WERI-Rb-1 (cell line): ENCODE data around the gene CCDC175.

ENCODE experiments used
- DNase-seq: peaks from one replicate; pipeline ENCODE4 v3.0.0-alpha.2; 2020
- H3K27ac ChIP-seq: fragments of 250-450 bp; sonication (Bioruptor Pico); 2 replicates; pipeline ENCODE4 v1.5.1; 2020; ENCODE audit warnings: mild to moderate bottlenecking, moderate library complexity
- H3K27me3 ChIP-seq: fragments of 250-450 bp; sonication (Bioruptor Pico); 2 replicates; pipeline ENCODE4 v1.5.1; 2021; ENCODE audit warnings: mild to moderate bottlenecking, low read depth, moderate library complexity; ENCODE audit not compliant: insufficient read depth, severe bottlenecking
- H3K36me3 ChIP-seq: fragments of 250-450 bp; sonication (Bioruptor Pico); 2 replicates; pipeline ENCODE4 v1.5.1; 2020; ENCODE audit warnings: mild to moderate bottlenecking, moderate library complexity
- H3K4me3 ChIP-seq: 2 replicates; pipeline ENCODE4 v1.5.1; 2011; ENCODE audit warnings: low read depth, mild to moderate bottlenecking, control low read depth, low read length
- H3K9me3 ChIP-seq: fragments of 250-450 bp; sonication (Bioruptor Pico); 2 replicates; pipeline ENCODE4 v1.5.1; 2021; ENCODE audit warnings: mild to moderate bottlenecking, moderate library complexity; ENCODE audit not compliant: severe bottlenecking
- TF ChIP-seq, protein P1 (sequence below): IDR thresholded peaks from 2 replicates; pipeline ENCODE4 v1.5.1; 2011; ENCODE audit warnings: low read depth, mild to moderate bottlenecking, control low read depth, inconsistent platforms, low read length

Gene CCDC175

DNA sequence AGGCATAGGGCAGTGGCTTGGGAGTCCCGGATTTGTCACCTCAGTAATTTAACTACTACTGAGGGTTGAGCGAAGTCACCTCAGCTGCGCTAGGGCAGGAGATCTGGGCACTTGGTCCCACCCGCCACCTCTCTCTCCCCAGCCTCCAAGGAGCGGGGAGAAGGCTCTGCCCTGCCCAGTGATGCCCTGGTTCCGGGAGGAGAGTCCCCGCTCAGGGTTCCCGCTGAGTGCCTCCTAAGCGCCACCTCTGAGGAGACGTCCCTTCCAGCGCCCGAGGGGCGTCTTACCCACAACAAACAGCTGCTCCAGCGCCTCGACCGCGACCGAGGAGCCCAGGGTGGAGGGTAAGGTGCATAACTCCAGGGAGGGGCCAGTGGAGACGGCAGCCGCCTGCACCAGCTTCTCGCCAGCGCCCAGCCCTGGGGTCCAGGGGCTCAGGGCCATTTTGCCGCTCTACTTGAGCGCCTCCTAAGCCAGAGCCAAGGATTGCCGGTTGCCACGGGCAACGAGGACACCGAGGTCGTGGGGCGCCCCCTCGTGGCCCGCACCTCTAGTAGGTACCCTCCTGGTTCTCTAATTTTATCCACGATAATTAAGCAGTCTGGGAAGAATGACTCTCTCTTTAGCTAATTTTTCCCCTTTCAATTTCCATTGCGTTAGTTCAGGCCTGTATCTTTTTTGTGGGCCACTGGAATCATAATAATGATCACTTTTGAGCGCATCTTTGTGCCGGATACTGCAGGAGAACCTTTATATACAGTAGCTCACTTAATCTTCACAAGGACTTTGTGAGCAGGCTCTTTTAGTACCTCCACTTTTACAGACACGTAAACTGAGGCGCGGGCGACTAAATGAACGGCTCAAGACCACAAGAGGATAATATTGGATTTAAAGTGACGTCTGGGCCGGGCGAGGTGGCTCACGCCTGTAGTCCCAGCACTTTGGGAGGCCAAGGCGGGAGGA lies at the start of gene CCDC175:
Gene CCDC175 (minus strand): TSS at position 481 of the 963 bp plus-strand sequence. CDS start 37 bp downstream, at position 444.
- peak within 1 kb of the TSS; percentile 68 for H3K27ac ChIP-seq
- no peaks in the 10 kb centered on the region for H3K27me3 ChIP-seq
- no peaks in the 10 kb centered on the region for H3K9me3 ChIP-seq
- DNase-seq, result peak; percentile 92
- H3K4me3 ChIP-seq, result peak within 1 kb of the TSS; percentile 94
- no peaks in the 10 kb centered on the region for H3K36me3 ChIP-seq
- TF ChIP-seq, protein P1, sequence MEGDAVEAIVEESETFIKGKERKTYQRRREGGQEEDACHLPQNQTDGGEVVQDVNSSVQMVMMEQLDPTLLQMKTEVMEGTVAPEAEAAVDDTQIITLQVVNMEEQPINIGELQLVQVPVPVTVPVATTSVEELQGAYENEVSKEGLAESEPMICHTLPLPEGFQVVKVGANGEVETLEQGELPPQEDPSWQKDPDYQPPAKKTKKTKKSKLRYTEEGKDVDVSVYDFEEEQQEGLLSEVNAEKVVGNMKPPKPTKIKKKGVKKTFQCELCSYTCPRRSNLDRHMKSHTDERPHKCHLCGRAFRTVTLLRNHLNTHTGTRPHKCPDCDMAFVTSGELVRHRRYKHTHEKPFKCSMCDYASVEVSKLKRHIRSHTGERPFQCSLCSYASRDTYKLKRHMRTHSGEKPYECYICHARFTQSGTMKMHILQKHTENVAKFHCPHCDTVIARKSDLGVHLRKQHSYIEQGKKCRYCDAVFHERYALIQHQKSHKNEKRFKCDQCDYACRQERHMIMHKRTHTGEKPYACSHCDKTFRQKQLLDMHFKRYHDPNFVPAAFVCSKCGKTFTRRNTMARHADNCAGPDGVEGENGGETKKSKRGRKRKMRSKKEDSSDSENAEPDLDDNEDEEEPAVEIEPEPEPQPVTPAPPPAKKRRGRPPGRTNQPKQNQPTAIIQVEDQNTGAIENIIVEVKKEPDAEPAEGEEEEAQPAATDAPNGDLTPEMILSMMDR, result peak; percentile 86

DNA sequence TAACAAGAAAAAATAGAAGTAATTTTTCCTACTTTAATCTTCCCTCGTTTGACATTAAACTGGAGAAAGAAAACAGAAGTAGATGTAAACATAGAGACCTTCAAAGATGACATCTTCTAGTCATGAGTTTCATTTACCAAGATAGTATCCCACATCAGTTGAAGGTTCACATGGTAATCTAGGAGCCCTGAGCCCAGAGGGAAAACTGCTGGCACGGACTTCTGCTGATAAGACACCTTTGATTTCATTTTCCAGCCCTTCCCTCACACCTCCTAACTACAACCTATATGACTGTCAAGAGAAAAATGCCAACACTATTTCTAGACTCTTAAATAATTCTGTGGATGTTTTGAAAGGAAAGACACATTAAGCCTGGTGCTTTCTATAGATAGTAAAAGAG lies 46.0 kb upstream of the CCDC175 start:
- Histone ChIP-seq H3K36me3 (no peaks in the 10 kb centered on the region), H3K27ac (no peak overlapping the region), H3K27me3 (no peaks in the 10 kb centered on the region), H3K9me3 (no peaks in the 10 kb centered on the region), H3K4me3 (no peak overlapping the region)
- TF ChIP-seq, protein P1, result no peak
- no peak for DNase-seq

DNA sequence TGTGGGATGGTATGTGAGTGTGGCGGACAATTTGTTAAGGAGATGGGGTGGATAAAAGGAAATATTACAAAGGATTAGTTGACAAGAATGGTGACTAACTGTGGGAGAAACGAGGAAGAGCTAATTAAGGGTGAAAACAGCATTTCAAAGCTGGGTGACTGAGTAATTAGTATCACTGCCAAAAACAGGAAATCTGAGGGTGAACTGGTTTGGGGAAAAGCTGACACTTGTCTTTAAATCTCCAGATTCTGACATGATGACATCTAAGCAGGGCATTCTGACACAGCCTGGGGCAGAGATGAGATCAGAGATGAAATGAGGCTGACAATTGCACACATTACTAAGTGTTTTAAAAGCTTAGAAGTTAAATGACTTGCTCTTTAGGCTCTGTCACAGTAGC lies 42.4 kb upstream of the CCDC175 start:
- Histone ChIP-seq H3K27me3 (no peaks in the 10 kb centered on the region), H3K36me3 (no peaks in the 10 kb centered on the region), H3K9me3 (no peaks in the 10 kb centered on the region), H3K4me3 (no peak overlapping the region), H3K27ac (no peak overlapping the region)
- TF ChIP-seq, protein P1, result no peak
- DNase-seq, result no peak

DNA sequence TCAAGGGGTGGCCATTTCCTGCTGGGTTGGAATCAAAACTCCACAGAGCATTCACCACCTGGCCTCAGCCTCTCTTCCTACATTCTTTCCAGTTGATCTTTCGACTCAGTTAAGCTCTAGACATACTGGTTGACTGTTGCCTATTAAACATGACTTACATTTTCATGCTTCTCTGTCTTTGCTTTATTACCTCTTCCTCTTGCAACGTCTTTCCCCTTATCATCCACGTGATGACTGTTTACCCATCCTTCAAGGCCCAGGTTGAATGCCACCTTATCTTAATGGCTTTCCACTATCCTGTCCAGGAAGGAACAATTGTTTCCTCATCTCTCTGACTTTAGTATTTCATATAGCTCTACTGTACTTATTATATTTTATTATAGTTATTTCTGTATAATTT lies 24.4 kb upstream of the CCDC175 start:
- Histone ChIP-seq H3K27me3 (no peaks in the 10 kb centered on the region), H3K36me3 (no peaks in the 10 kb centered on the region), H3K4me3 (no peak overlapping the region), H3K9me3 (no peaks in the 10 kb centered on the region), H3K27ac (no peak overlapping the region)
- DNase-seq, result no peak
- TF ChIP-seq, protein P1, result no peak

DNA sequence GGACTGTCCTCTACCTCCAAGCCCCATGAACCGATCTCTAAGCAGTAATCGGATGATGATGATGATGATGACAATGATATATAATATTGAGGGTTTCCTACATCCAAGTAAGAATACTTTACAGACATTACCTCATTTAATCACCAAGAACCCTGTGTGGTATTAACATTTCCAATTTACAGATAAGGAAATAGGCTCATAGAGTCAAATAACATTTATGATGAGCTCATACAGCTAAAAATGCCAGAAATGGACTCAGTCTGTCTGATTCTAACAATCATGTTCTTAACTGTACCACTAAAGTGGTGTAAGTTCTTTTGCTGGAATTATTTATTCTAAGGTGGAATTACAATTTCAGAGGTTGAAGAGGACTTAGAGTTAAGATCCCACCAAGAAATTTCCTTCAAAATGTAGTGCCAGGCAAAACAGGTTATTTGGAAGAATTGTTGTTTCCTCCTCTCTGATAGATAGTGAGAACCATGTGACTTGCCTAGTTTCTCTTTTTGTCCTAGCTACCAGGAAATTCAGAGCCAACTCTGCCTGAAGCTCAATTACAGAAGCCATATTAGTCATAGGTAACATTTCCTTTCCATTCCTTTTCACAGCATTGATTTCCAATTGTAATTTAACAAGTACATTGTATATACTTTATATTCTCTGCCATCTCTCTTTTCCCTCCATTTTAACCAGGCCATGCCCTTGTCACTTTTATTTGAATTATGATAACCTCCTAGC lies 23.8 kb upstream of the CCDC175 start:
- H3K36me3 ChIP-seq, result no peaks in the 10 kb centered on the region
- TF ChIP-seq, protein P1, result no peak
- no peak overlapping the region for H3K27ac ChIP-seq
- no peak for DNase-seq
- no peaks in the 10 kb centered on the region for H3K9me3 ChIP-seq
- no peak overlapping the region for H3K4me3 ChIP-seq
- H3K27me3 ChIP-seq, result no peaks in the 10 kb centered on the region
